B cell (primary cell): ENCODE measurements around the gene BTG3. TPM values are rescaled to one million over a fixed set of nuclear protein-coding genes. Genes with fewer than 3 reads are reported as not detected.

ENCODE experiments used
- ATAC-seq: fragments of 200-7000 bp; cut with Tn5 transposase; one replicate; pipeline ENCODE4 v1.10.0; 2021; ENCODE audit warnings: low read depth, mild to moderate bottlenecking, moderate number of reproducible peaks, moderate library complexity
- CTCF ChIA-PET: fragments of 350-600 bp; sonication (Branson Sonifier 250); formaldehyde crosslinking; loops from one replicate; lab custom pipeline; 2021; ENCODE audit warnings: antibody characterized with exemption, inconsistent platforms; lab: Charles Lee
- POLR2A ChIA-PET: fragments of 350-600 bp; sonication (Branson Sonifier 250); formaldehyde crosslinking; loops from one replicate; lab custom pipeline; 2021; ENCODE audit warnings: antibody characterized with exemption; lab: Charles Lee
- DNase-seq: peaks from one replicate; pipeline ENCODE4 v3.0.0; 2013
- H2AFZ ChIP-seq: 2 replicates; pipeline ENCODE4 v1.6.1; 2012; ENCODE audit warnings: mild to moderate bottlenecking, low read depth, low read length; ENCODE audit not compliant: insufficient read depth, poor library complexity, severe bottlenecking
- H3K27ac ChIP-seq, 2 donors: 1 replicate in 1 of 2; 2 replicates in 1 of 2; pipeline ENCODE4 v1.5.1; 2012 to 2013; ENCODE audit warnings: low read length in 2 of 2, mild to moderate bottlenecking in 2 of 2, moderate library complexity in 1 of 2
- H3K27me3 ChIP-seq, 4 experiments: fragments of 200-600 bp in 1 of 4; sonication (generic) in 1 of 4; replicated peaks in 1 of 4; 1 replicate in 2 of 4; 2 replicates in 2 of 4; pipeline versions ENCODE4 v1.6.1 to v1.7.0; 2013 to 2016; ENCODE audit warnings: low read length in 3 of 4, mild to moderate bottlenecking in 2 of 4, mixed read lengths in 1 of 4, moderate library complexity in 1 of 4; ENCODE audit not compliant: insufficient read depth in 4 of 4, control insufficient read depth in 3 of 4; ENCODE audit errors: control extremely low read depth in 1 of 4
- H3K36me3 ChIP-seq, 2 experiments: replicated peaks in 1 of 2; 1 replicate in 1 of 2; 2 replicates in 1 of 2; pipeline versions ENCODE4 v1.6.1 to v1.7.1; 2013; ENCODE audit warnings: low read length in 1 of 2; ENCODE audit not compliant: insufficient read depth in 2 of 2, control insufficient read depth in 1 of 2; ENCODE audit errors: control extremely low read depth in 1 of 2, extremely low read depth in 1 of 2
- H3K4me1 ChIP-seq, 2 donors: fragments of 200-600 bp in 1 of 2; sonication (generic) in 1 of 2; 1 replicate in 1 of 2; 2 replicates in 1 of 2; pipeline versions ENCODE4 v1.5.1 to v1.6.1; 2013 to 2017; ENCODE audit warnings: low read length in 2 of 2; ENCODE audit not compliant: control insufficient read depth in 2 of 2, insufficient read depth in 2 of 2
- H3K4me2 ChIP-seq: replicated peaks from 2 replicates; pipeline ENCODE3; 2012; ENCODE audit warnings: mild to moderate bottlenecking, low read depth, low read length; ENCODE audit not compliant: poor library complexity, severe bottlenecking
- H3K4me3 ChIP-seq, 5 experiments: fragments of 200-600 bp in 1 of 5; sonication (generic) in 1 of 5; 1 replicate in 3 of 5; 2 replicates in 2 of 5; pipeline versions ENCODE4 v1.5.1 to v1.7.0; 2011 to 2016; ENCODE audit warnings: low read length in 4 of 5, mild to moderate bottlenecking in 4 of 5, low read depth in 2 of 5, control low read depth in 1 of 5, moderate library complexity in 1 of 5; ENCODE audit not compliant: insufficient read depth in 1 of 5; ENCODE audit errors: control extremely low read depth in 1 of 5, extremely low read depth in 1 of 5
- H3K79me2 ChIP-seq: fragments of 200-600 bp; sonication (generic); one replicate; pipeline ENCODE4 v1.6.0; 2016; ENCODE audit warnings: low read length; ENCODE audit not compliant: control insufficient read depth, insufficient read depth
- H3K9ac ChIP-seq: fragments of 200-600 bp; sonication (generic); 2 replicates; pipeline ENCODE4 v1.6.1; 2017; ENCODE audit warnings: mild to moderate bottlenecking, low read length, moderate library complexity
- H3K9me3 ChIP-seq, 3 donors: one replicate each; pipeline versions ENCODE4 v1.6.1 to v1.7.1; 2013; ENCODE audit warnings: low read length in 2 of 3; ENCODE audit not compliant: control insufficient read depth in 2 of 3, insufficient read depth in 1 of 3; ENCODE audit errors: control extremely low read depth in 1 of 3
- H4K20me1 ChIP-seq: 2 replicates; pipeline ENCODE4 v1.6.0; 2012; ENCODE audit warnings: mild to moderate bottlenecking, low read length; ENCODE audit not compliant: insufficient read depth, control insufficient read depth, poor library complexity, severe bottlenecking
- H3K27ac Mint-ChIP-seq: one replicate; pipeline ENCODE4 v1.8.0; 2021; ENCODE audit warnings: mixed read lengths
- H3K27me3 Mint-ChIP-seq: one replicate; pipeline ENCODE4 v1.8.0; 2021; ENCODE audit warnings: mixed read lengths
- H3K4me1 Mint-ChIP-seq: one replicate; pipeline ENCODE4 v1.8.0; 2021; ENCODE audit warnings: mixed read lengths
- H3K4me3 Mint-ChIP-seq: one replicate; pipeline ENCODE4 v1.8.0; 2021; ENCODE audit warnings: mixed read lengths
- H3K9me3 Mint-ChIP-seq: one replicate; pipeline ENCODE4 v1.8.0; 2022; ENCODE audit warnings: mixed read lengths; ENCODE audit not compliant: insufficient read depth
- EZH2 ChIP-seq: IDR thresholded peaks from 2 replicates; pipeline ENCODE4 v1.6.1; 2012; ENCODE audit warnings: borderline replicate concordance, low read depth, mild to moderate bottlenecking, moderate library complexity, low read length; ENCODE audit not compliant: insufficient read depth, poor library complexity, severe bottlenecking
- WGBS: methylation state at CpG from one replicate; pipeline ENCODE4 v1.1.5; 2013; ENCODE audit warnings: missing lambda C conversion rate; ENCODE audit not compliant: insufficient coverage; 5-methylcytosine and 5-hydroxymethylcytosine counted together
- intact Hi-C: fragments of 100-400 bp; cut with micrococcal nuclease; formaldehyde crosslinking; loops from one replicate; pipeline ENCODE4 v1.10.0; 2022
- polyA plus RNA-seq: library from polyadenylated mRNA; depleted of rRNA; stranded (reverse); fragments of >200 nt; gene quantifications from 2 replicates; pipeline ENCODE4 v1.2.3, GENCODE V29; 2012
- total RNA-seq, 2 donors: library from RNA; stranded (reverse); fragments of 120-200 nt in 1 of 2; gene quantifications; 1 replicate in 1 of 2; 2 replicates in 1 of 2; pipeline versions ENCODE4 v1.2.3 to v1.2.4, GENCODE V29; 2013 to 2022
- TF ChIP-seq, protein P1 (sequence below): fragments of 200-600 bp; IDR thresholded peaks from one replicate; pipeline ENCODE4 v1.8.0; 2022; ENCODE audit warnings: antibody characterized with exemption, mild to moderate bottlenecking

BTG3 gene
- total and polyA plus RNA-seq, 2 donors (not counting 1 experiment from before 2014, with no cell fraction given), result 11.8 to 14.9 TPM

GRCh38 chr21:17611414-17612022 lies 1.2 kb downstream of the BTG3 start:
- Histone ChIP-seq H3K4me1 (peaks cover 8 to 10% of the 10 kb centered on the region in 2 donors), H2AFZ (peak overlapping the region; percentile 97), H3K4me2 (peak overlapping the region; percentile 94), H4K20me1 (no peaks in the 10 kb centered on the region), H3K79me2 (peaks cover 21% of the 10 kb centered on the region), H3K27me3 (no peaks in the 10 kb centered on the region), H3K27ac (peak overlapping the region; percentile 3 to 62), H3K9me3 (peaks cover 0 to 2% (median 0%) of the 10 kb centered on the region in 3 donors), H3K9ac (peak overlapping the region; percentile 84), H3K4me3 (peak overlapping the region; percentile 75 to 89 (median 79)), H3K36me3 (peaks cover 0 to 2% of the 10 kb centered on the region in 2 experiments)
- Mint-ChIP-seq H3K27me3 (no peaks in the 10 kb centered on the region), H3K27ac (peak overlapping the region; percentile 96), H3K4me3 (peak overlapping the region; percentile 97), H3K9me3 (no peaks in the 10 kb centered on the region), H3K4me1 (peaks cover 18% of the 10 kb centered on the region)
- intact Hi-C loops, result loop anchor here (2.0 kb wide), 2 partner anchors 99 to 177 kb away; partner anchors contain the start of gene CXADR
- ATAC-seq (peak; percentile 42), DNase-seq (peak; percentile 87)
- POLR2A ChIA-PET, result no interaction called here
- TF ChIP-seq, protein P1, sequence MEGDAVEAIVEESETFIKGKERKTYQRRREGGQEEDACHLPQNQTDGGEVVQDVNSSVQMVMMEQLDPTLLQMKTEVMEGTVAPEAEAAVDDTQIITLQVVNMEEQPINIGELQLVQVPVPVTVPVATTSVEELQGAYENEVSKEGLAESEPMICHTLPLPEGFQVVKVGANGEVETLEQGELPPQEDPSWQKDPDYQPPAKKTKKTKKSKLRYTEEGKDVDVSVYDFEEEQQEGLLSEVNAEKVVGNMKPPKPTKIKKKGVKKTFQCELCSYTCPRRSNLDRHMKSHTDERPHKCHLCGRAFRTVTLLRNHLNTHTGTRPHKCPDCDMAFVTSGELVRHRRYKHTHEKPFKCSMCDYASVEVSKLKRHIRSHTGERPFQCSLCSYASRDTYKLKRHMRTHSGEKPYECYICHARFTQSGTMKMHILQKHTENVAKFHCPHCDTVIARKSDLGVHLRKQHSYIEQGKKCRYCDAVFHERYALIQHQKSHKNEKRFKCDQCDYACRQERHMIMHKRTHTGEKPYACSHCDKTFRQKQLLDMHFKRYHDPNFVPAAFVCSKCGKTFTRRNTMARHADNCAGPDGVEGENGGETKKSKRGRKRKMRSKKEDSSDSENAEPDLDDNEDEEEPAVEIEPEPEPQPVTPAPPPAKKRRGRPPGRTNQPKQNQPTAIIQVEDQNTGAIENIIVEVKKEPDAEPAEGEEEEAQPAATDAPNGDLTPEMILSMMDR, result no peak
- TF ChIP-seq EZH2, result no peak
- 0% methylated on average over 20 of the region's 26 CpGs for WGBS
- CTCF ChIA-PET, result interaction anchor here (1.4 kb wide), 1 partner anchor 10 kb away, joined by 3 read pairs; no protein-coding TSS in a partner anchor

DNA sequence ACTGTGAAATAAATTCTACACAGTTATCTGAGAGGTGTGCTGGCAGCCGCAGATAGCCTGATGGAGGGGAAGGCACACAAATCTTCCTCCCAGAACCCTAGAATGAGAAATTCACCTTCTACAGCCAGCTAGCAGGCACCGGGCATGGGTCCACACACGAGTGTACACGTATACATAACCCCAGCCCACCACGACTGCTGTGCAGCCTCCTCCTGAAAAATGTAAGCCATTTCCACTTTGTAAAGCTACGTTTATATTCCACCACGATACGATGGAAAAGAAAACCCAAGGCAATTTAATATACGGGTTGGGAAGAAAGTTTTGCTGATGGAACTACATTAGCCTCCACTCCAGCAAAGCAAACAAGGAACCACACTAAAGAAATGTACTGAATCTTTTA lies 1.8 kb downstream of the BTG3 start:
- Mint-ChIP-seq H3K4me1 (peaks cover 18% of the 10 kb centered on the region), H3K27me3 (no peaks in the 10 kb centered on the region), H3K9me3 (no peaks in the 10 kb centered on the region), H3K27ac (peak overlapping the region; percentile 96), H3K4me3 (peak overlapping the region; percentile 97)
- no peaks in the 10 kb centered on the region for H3K27me3 ChIP-seq
- DNase-seq (no peak), ATAC-seq (no peak)
- H3K9me3 ChIP-seq, result peaks cover 0 to 2% (median 0%) of the 10 kb centered on the region in 3 donors
- H3K36me3 ChIP-seq, result peaks cover 0 to 2% of the 10 kb centered on the region in 2 experiments
- H4K20me1 ChIP-seq, result no peaks in the 10 kb centered on the region
- H3K9ac ChIP-seq, result no peak overlapping the region
- peak overlapping the region in 4 of 5 experiments; percentile 75 to 89 (median 79) for H3K4me3 ChIP-seq
- peaks cover 8 to 10% of the 10 kb centered on the region in 2 donors for H3K4me1 ChIP-seq
- TF ChIP-seq, protein P1, result no peak
- no peak for TF ChIP-seq EZH2
- peak overlapping the region; percentile 94 for H3K4me2 ChIP-seq
- CTCF ChIA-PET, result interaction anchor here (1.4 kb wide), 1 partner anchor 10 kb away, joined by 3 read pairs; no protein-coding TSS in a partner anchor
- H3K79me2 ChIP-seq, result peaks cover 21% of the 10 kb centered on the region
- WGBS, result no CpG with 5 or more reads among the region's 9 CpGs
- H3K27ac ChIP-seq, result peak overlapping the region in 1 of 2 donors; percentile 62
- intact Hi-C loops, result loop anchor here (2.0 kb wide), 1 partner anchor 98 kb away; the partner anchor contains the start of gene CXADR
- peak overlapping the region; percentile 97 for H2AFZ ChIP-seq
- POLR2A ChIA-PET, result no interaction called here
